ENCODE measurements around the gene SREK1IP1.

DNA sequence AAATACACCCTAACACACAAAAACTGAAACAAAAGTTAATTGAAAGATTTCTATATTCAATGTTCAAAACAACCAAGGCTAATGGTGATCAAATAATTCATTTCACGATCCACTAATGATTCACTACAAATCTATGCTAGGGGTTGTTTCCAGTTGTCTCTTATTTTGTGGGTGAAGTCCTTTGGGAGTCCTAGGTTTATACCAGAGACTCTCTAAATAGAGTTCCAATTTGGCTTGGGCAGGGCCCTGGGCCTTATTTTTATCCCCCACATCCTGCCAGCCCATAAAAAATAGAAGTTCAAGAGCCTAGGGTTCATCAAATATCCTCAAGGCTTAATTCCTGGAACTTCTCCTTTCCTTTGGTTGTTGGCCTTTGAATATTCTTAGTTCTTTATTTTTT is 26.1 kb downstream of the SREK1IP1 start:
- TF ChIP-seq, protein P1, sequence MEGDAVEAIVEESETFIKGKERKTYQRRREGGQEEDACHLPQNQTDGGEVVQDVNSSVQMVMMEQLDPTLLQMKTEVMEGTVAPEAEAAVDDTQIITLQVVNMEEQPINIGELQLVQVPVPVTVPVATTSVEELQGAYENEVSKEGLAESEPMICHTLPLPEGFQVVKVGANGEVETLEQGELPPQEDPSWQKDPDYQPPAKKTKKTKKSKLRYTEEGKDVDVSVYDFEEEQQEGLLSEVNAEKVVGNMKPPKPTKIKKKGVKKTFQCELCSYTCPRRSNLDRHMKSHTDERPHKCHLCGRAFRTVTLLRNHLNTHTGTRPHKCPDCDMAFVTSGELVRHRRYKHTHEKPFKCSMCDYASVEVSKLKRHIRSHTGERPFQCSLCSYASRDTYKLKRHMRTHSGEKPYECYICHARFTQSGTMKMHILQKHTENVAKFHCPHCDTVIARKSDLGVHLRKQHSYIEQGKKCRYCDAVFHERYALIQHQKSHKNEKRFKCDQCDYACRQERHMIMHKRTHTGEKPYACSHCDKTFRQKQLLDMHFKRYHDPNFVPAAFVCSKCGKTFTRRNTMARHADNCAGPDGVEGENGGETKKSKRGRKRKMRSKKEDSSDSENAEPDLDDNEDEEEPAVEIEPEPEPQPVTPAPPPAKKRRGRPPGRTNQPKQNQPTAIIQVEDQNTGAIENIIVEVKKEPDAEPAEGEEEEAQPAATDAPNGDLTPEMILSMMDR (IDR thresholded peaks at IDR 0.05) = no peak
- TF ChIP-seq EZH2phosphoT487 (IDR thresholded peaks at IDR 0.05) = no peak
- no peak for TF ChIP-seq EZH2 (IDR thresholded peaks at IDR 0.05)
